Activated CD4-positive, alpha-beta T cell treated with anti-CD3 and anti-CD28 coated beads, Interleukin-10, Interleukin-2, amounts not matched to agents 100 ng/mL and 50 ng/mL, durations not matched to agents 16 hours and 8 hours (primary cell): ENCODE results near the gene PRDM8.

Experiments used
- DNase-seq: peaks from one replicate; pipeline ENCODE4 v3.0.0-alpha.2; 2020

Gene PRDM8

DNA sequence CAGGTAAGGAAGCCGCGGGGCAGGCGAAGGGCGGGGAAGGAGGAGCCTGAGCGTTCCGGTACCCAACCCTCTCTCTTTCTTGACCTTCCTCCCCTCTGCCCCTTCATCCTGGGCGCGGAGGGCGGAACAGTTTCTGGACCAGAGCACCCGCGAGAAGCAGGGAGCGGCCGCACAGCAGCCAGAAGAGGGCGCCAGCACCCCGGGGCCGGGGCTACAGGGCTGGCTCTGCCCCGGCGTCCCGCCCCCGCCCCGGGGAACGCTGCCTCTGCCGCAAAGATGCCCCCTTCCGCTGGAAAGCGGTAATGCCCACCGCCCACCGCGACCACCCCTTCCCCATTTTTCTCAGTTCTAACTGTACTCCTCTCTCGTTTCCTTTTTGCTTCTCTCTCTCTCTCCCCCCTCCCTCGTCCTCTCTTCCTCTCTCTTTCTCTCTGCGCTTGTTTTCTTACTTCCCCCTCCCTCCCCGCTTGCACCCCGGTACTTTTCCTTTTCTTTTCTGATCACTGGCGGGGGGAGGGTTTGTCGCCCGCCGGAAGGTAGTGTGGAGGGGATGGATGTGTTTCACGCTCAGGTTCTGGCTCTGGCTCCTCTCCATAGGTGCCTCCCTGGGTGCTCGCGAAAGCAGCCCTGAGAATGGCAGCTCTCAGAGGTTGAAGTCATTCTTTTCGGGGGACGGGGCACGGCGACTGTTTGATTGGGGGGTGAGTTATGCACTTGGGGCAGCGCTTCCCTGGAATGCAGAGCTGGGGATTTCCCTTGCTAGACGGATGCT, 13.1 kb upstream of the PRDM8 start:
- peak; percentile 97 for DNase-seq

DNA sequence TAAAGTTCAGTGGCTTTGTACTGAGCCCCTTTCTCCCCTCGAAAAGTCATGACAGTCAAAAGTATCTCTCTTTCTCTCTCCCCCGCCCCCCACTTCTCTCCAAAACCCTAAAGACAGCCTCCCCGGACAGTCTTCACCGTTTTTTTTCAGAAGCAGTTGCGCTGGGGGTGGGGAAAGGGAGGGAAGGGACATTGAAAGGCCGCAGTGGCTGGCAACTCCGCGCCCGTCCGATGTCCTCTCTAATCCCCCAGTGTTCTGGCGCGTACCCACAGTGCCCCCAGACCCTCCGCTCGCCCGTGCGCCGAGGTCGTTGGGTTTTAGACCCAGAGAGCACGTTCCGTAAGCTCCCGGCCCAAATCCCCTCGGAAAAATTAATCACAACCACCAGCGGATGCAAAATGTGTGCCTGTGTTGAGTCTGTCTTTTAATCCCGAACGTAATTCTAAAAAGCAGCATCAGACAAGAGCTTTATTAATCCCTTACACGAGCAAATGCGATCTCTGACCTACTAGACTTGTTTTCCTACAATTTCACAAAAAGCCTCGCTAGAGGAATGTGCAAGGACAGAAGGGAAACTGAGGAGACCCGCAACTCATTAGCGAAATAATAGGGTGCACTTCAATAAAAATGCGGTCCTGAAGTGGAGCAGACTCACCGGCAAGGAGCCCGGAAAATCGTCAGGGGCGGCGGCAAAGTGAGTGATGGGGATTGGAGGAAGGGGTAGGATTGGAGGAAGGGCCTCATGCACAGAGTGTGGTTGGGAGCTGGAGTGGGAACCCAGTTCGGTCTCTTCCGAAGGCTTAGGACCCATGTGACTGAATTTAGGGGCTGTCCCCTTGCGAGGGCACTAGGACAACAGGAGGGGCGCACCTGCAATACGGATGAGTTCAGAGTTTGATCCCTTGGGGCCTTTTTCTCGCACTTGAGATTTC, 12.2 kb upstream of the PRDM8 start:
- DNase-seq, result peak; percentile 43

DNA sequence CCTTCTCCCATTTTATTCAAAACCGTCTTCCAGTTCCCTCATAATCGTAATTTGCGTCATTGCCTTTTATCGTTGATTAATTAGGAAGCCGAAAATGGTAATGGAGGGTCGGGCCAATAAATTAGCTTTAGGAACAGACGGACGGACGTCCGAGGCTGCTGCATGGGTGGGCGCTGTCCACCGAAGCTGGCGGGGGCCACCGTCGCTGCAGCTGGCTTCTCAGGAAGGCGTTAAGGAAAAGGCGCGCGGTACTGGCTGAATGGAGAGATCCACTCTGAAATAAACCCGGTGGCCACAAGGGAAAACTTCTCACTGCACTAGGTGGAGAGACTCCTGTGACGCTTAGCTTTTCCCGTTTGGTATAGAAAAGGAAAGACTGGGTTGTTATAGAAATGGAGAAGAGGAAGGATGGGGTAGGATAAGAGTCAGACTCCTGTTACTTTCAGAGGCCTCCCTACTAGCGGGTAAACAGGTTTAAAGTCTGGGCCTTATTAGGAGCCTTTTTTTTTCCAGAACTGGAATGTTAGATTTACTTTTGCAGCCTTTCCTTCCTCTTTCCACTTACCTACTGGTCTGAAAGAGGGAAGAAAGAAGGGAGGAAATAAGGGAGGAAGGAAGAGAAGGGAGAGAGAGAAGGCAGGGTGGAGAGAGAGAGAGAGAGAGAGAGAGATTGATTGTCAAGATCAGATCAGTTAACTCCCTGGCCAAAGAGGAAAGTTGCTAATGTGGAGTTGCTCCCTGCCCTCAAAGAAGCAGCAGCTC, 11.3 kb upstream of the PRDM8 start:
- DNase-seq, result no peak

DNA sequence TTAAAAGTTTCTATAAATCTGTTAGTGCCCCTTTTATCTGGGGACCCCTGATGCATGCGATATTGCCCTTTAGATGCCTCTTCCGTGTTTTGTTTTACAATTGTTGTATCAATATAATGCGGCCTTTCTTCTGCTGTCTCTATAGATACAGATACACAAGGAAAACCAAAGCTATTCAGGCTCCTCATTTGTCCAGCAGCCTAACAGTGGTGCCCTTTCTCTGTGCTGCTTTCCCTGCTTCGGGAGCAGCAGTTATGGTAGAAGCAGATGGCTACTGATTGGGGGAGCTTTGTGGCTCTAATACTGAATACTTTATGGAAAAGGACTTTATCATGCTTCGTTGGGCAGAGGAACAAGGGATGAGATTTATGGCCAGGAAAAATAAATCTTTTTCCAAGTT, 10.6 kb upstream of the PRDM8 start:
- no peak for DNase-seq

DNA sequence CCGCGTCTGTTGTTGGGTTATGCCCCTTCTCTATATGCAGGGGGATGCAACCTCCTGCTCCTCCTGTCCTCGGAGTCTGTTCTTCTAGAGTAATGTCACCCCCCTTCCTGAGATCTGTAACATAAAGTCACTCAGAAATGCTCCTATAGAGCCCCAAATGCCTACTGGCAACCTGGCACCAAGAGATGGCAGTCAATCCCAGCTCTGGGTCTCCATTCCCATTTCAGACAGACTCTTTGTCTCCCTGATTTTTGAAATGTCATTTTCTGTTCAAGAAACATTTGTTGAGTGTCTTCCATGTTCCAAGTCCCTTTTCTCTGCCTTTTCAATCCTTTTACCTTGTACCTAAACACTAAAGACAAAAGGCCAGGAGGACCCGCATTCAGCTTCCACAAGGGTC, 9.6 kb upstream of the PRDM8 start:
- no peak for DNase-seq

DNA sequence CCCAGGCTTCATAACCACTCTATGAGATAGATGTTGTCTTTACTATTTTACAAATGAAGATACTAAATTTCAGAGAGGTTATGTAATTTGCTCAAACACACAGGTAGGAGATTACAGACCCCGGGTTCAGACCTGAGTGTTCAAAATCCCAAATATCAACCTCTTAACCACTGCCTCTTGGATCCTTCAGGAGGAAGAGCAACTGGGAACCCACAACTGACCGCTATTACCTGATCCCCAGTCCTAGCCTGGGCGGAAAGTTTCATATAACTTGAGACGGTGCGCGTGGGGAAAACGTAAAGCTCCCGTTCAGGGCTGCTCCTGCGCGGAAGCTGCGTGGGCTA, 8.9 kb upstream of the PRDM8 start:
- DNase-seq, result no peak

DNA sequence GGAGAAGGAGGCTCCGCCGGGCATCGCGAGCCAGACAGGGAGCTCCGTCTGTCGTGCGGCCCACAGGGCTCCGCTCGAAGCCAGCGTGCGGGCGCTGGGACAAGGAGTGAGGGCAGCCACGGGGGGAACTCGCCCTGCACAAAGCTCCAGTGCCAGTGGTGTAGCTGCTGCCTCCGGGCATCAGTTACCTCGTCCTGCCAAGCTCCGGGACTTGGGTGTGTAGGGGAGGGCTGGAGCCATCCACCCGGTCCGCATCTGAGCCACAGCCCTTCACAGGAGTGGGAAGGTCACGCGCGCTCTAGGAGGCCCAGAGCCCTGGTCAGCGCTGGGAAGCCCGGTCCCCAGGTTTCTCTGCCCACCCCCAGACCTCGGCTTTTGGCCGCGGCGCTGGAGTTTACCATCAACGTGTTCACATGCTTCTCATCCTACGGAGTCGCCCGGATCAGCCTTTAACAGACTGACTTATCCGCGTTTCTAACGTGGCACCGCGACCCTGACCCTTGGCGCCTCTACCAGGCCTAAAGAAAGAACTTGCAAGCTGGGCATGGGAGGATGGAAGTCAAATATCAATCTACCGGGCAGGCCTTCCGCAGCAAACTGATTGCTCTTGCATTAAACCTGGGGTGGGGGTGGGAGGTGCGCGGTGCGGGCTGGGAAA, 8.4 kb upstream of the PRDM8 start:
- DNase-seq, result no peak

DNA sequence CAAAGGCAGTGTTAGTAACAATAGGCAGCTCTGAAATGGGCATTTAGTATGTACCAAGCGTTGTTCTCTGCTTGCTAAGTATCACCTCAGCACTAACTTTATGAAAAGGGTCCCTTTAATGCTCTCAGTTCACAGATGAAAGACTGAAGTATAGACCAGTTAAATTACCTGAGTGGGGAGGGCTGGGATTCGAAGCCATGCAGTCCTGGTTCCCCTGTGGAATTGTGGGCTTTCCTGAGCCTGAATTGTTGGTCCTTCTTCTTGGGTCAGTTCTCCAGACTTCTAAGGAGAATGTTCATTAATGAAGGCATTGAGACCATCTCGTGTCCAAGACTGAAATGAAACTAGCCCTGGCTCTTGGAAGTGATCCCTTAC, 7.7 kb upstream of the PRDM8 start:
- no peak for DNase-seq

DNA sequence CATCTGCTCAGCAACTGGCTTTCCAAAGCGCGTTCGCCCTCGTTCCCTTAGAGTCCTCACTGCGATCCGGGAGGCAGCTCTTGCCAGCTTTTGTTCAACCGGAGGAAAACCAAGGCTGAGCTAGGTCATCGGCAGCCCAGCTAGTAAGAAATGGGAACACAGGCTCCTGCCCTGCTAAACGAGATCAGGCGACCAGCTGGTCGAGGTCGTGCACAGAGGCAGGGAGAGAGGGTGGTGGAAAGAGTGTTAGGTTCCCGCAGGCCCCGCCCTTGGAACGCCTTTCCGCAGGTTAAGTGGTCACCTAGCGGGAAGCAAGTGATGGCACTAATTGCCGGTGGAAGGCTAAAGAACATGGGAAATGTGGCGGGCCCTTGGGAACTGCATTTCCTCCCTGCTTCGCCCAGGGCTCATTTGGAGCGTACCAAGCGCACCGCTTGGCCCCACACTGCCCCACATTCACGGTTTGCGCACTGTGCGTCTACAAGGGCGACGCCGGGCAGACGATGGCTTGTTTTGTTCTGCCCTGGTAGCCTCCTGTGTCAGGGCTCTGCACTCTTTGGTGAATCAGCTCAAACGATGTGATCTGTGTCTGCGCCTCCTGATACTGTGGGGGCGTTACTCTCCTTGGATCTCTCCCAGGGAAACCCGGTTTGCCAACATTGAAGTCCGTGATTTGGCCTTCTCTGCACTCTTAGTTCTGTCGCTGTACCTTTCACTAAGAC, 7.2 kb upstream of the PRDM8 start:
- no peak for DNase-seq

DNA sequence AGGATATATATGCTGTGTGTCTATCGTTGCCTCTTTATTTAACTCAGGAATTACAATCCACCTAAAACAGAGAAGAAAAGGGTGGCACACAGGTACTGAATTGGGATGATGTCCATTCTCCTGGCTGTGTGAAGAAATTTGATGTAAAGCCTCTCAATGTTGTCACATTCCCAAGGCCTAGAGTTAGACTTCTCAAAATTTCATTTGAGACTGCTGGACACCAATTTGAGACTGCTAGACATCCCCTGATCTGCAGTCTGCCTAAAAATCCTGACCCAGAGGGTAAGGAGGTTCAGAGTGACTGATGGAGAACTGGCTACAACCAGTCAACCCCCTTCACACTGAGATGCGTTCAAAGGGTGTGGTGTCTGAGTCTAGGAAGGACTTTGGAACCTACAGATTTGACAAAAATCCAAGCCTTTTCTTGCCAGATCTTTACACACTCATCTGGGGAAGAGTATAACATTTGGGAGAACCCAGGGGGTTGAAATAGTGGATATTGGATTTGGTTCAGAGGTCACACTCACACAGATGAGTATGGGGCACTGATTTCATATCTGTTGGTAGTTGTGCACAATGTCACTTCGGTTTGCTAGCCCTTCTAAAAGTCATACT, 4.9 kb upstream of the PRDM8 start:
- DNase-seq, result no peak

DNA sequence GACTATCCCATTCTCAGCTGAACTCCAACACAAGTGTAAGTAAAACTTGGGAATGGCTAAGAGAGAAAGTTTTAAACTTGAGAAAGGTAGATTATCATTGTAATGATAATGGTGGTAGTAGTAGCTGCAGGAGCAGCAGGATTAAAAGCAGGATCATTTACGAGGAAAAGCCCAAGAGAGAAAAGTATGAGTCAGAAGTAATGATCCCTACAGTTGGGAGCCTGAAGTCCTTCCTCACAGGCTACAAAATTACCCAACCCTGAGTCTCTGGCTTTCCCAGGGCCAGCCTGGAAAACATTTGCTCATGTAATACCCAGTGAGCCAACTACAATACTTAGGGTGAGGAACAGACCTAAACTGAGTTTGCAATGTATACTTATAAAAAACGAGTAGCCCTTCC, 4.4 kb upstream of the PRDM8 start:
- no peak for DNase-seq

DNA sequence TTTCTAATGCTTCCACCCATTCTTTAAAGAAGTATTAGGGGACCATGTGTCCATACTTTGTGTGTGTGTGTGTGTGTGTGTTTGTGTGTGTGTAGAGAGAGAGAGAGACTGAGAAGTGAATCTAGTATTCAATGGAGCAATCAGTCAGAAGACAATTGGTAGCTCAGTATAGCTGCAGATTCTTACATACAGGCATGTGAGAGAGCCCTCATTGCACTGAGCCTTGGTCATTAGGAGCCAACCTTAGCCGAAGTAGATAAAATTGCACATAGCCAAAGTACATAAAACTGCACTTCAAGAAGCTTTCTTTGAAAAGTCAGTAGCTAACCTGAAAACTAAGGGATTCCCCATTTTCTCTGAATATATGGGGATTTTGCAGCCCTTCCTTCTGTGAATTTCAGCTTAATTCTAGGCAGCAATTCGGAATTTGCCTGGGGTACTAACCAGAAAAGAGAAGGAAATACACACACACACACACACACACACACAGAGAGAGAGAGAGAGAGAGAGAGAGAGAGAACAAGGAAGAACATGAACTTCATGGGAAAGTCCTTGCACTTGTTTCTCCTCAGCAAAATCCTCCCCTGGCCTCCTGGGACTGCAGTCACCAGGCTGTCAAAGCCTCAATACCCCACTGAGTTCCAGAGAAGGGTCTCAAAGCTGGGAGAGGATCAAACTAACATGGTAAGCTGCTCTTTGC, 1.7 kb upstream of the PRDM8 start:
- no peak for DNase-seq

DNA sequence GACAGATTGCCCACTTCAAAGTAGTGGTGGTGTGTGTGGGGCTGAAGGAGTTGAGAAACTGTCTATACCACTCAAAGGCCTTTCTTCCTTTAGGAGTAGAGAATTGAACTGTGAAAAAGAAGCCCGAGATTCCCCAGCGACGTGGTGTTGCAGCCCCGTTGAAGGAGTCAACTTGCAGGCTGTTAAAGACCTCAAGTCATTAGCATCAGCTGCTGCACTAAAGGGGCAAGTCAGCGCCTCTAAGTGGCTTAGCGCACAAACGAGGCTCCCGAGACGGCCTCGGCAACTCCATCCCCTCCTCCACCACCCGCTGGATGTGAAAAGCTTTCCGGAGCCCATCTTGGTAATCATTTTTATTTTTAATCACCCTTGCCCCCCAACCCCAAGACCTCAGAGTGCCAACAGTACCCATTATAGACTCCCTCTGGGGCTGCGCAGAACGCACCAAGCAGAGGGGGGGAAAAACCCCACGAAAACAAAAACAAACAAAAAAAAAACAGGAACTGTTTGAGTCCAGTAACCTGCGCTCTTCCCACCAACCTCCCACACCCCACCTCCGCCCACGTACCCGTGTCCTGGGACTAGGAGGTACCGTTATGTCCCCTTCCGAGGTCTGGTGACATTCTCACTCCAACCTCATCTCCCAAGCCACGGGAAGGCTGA, 913 bp upstream of the PRDM8 start:
- no peak for DNase-seq

DNA sequence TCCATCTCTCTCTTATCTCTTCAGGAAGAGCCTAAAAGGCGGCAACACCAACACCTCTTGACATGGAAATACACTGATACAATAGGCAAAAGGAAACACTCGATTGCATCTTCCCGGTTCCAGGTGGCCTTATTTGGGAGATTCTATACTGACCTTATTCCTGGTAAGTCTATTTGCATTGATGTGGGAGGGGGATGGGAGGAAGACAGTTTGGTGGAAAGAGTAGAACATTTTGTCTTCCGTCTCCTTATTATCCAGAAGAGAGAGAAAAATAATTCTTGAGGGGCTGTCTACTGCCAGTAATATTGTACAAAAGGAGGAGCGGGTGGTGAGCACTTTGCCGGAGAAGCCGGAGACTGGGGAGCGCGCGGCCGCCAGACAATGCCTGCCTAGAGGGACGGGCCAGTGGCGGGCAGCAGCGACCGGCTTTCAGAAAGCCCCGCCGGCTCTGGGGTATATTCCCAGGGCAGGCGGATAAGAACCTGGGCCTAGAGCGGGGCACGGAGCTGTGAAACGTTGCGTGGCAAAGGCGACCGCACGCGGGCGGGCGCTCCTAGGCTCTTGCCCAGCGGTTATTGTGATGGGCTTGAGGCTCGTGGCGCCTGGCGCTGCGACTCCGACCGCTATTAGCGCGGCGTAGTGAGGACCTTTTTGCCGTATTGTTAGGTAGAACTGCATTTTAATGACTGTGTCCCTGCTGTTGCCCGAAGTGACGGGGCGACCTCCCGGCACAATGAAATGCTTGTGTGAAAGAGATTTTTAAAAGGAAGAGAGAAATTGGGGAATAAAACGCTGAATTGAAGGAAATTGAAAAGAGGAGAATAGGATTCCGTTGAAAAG, 518 bp downstream of the PRDM8 start:
- no peak for DNase-seq

DNA sequence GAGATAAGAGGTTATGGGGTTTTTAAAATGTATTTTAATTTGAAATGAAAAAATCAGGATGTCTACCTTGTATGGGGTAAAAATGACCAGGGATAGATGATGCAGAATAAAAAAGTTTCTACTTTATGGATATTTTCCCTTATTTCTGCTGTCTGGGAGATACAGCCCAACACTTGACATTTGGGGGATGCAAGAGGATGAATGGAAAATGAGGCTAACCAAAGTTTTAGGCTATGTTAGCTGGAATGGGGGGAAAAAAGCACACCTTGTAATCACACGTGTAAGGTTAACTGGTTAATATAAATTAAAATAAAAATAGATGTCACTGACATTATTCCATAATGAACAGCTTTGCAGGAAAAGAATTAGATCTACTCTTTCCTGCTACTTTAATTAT, 1.1 kb downstream of the PRDM8 start:
- DNase-seq, result no peak

DNA sequence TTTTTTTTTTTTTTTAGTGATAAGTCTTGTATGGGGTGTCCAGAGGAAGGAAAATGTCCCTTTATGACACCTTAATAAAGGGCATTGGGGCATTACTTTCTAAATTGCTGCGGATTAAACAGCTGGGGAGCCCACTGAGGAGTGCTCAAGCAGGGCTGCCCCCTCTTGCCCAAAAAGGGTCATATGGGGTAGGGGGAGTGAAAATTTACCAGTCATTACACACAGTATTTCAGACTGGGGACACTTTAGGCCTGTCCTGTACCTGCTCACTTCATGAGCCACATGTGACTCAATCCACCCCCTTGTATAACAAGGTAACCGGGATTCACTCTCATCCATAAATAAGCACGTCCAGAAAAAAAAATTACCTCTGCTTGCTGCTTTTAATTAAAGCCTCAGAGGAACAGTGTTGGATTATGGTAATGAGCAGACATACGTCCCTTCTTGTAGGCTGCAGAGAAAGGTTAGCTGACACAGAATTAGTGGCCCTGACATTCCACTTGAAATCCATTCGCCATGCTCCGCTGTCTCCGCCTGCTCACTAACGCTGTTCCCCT, 1.8 kb downstream of the PRDM8 start:
- no peak for DNase-seq

DNA sequence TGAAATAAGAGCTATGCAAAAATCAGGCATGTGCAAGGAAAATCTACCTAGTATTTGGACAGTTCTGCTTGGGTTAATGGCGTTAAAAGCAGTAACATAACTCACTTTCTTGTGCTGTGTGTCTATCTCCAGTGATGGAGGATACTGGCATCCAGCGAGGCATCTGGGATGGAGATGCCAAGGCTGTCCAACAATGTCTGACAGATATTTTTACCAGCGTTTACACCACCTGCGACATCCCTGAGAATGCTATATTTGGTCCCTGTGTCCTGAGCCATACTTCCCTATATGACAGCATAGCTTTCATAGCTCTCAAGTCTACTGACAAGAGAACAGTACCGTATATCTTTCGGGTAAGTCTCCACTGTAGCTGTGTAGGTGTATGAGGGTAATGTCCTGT, 2.6 kb downstream of the PRDM8 start:
- no peak for DNase-seq

DNA sequence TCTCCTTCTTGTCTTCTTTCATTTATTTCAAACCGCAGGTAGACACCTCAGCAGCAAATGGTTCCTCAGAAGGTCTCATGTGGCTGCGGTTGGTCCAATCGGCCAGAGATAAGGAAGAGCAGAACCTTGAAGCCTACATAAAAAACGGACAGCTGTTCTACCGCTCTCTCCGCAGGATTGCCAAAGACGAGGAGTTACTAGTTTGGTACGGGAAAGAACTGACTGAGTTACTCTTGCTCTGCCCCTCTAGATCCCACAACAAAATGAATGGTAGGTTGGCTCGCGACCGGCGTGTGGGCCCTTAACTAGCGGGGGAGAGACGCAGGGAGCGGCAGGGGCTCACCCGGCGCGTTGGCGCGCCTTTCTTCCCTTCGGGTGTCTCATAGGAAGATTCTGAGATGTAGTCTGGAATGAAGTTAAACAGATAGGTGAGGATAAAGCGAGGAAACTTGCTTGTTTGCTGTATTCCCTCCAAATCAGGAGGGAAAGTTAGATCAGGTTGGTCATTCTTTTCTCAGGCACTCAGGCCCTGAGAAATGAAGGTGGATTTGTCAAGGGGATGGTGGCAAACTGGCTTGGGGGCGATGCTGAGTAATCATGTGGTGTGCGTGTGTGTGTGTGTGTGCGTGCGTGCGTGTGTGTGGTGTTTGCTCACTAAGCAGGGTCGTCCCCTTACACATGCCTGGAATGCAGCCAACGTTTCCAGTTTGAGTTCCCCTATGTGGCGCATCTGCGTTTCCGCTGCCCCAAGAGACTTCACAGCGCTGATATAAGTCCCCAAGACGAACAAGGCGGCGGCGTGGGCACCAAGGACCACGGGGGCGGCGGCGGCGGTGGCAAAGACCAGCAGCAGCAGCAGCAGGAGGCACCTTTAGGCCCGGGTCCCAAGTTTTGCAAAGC, 4.2 kb downstream of the PRDM8 start:
- DNase-seq, result peak; percentile 47
